HFFc6 (cell line): ENCODE data around the gene POLR2A. TPM values are rescaled to one million over a fixed set of nuclear protein-coding genes. Genes with fewer than 3 reads are reported as not detected.

ENCODE experiments used
- DNase-seq: peaks from one replicate; pipeline ENCODE4 v3.0.0-alpha.2; 2018
- H3K27ac Mint-ChIP-seq: 2 replicates; pipeline ENCODE4 v1.8.0; 2020; ENCODE audit warnings: mild to moderate bottlenecking, mixed read lengths
- H3K27me3 Mint-ChIP-seq: 2 replicates; pipeline ENCODE4 v1.8.0; 2021; ENCODE audit warnings: mild to moderate bottlenecking, moderate library complexity, mixed read lengths; ENCODE audit not compliant: insufficient read depth
- H3K36me3 Mint-ChIP-seq: 2 replicates; pipeline ENCODE4 v1.8.0; 2021; ENCODE audit warnings: low read depth, mixed read lengths
- H3K4me1 Mint-ChIP-seq: 2 replicates; pipeline ENCODE4 v1.8.0; 2020; ENCODE audit warnings: low read depth, mixed read lengths
- H3K4me3 Mint-ChIP-seq: 2 replicates; pipeline ENCODE4 v1.8.0; 2020; ENCODE audit warnings: mild to moderate bottlenecking, moderate library complexity, mixed read lengths
- H3K9me3 Mint-ChIP-seq: 2 replicates; pipeline ENCODE4 v1.8.0; 2020; ENCODE audit warnings: mild to moderate bottlenecking, mixed read lengths
- CTCF ChIP-seq: fragments of 200-600 bp; sonication (generic); IDR thresholded peaks from 2 replicates; pipeline ENCODE4 v1.5.0; 2021; ENCODE audit warnings: antibody characterized with exemption, mild to moderate bottlenecking
- total RNA-seq, 6 experiments: library from RNA; stranded (reverse); fragmentation: NEBNext Ultra II Directional; extraction: Animal tissue kit (Norgen Biotek cat#: 25700); gene quantifications; 2 replicates in 1 of 6; 3 replicates in 5 of 6; pipeline ENCODE4 v1.2.3, GENCODE V29; 2021

POLR2A gene
- total RNA-seq, 6 experiments from 2014 or later: 111 to 127 (median 118) TPM

DNA sequence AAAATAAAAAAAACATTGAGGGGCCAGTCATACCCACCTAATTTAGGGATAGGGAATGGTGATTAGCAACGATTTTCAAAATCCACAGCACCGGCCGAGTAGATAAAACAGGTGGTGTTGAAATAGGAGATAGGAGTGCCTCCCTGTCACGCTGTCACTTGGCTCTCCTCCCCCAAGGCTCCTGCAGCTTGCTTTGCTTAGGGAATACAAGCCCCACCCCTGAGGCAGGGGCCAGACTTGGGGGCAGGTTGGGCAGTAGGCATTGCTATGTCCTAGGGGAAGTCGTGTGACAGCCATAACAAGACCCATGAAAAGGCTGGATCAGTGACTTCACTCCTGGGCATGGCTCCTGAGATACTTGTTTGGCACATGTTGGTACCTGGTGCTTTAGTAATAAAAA, 25.8 kb downstream of the POLR2A start:
- no peaks in the 10 kb centered on the region for H3K9me3 Mint-ChIP-seq
- TF ChIP-seq CTCF: no peak
- H3K4me1 Mint-ChIP-seq: peaks cover 5% of the 10 kb centered on the region; the same call in 1 of the 2 replicates
- no peak overlapping the region for H3K4me3 Mint-ChIP-seq
- H3K36me3 Mint-ChIP-seq: peaks cover 32% of the 10 kb centered on the region
- H3K27me3 Mint-ChIP-seq: peaks cover 14% of the 10 kb centered on the region
- H3K27ac Mint-ChIP-seq: no peak overlapping the region
- no peak for DNase-seq

GRCh38 chr17:7511108-7511507, 26.9 kb downstream of the POLR2A start:
- Mint-ChIP-seq H3K4me3 (no peak overlapping the region), H3K27ac (no peak overlapping the region), H3K9me3 (no peaks in the 10 kb centered on the region), H3K27me3 (peaks cover 14% of the 10 kb centered on the region), H3K4me1 (peaks cover 5% of the 10 kb centered on the region; the same call in 1 of the 2 replicates), H3K36me3 (peaks cover 31% of the 10 kb centered on the region)
- no peak for DNase-seq
- no peak for TF ChIP-seq CTCF

GRCh38 chr17:7512105-7512504, 27.9 kb downstream of the POLR2A start:
- Mint-ChIP-seq H3K27ac (no peak overlapping the region), H3K4me1 (peaks cover 5% of the 10 kb centered on the region; the same call in 1 of the 2 replicates), H3K4me3 (no peak overlapping the region), H3K9me3 (no peaks in the 10 kb centered on the region), H3K27me3 (peaks cover 14% of the 10 kb centered on the region), H3K36me3 (peaks cover 27% of the 10 kb centered on the region)
- TF ChIP-seq CTCF: no peak
- DNase-seq: no peak

DNA sequence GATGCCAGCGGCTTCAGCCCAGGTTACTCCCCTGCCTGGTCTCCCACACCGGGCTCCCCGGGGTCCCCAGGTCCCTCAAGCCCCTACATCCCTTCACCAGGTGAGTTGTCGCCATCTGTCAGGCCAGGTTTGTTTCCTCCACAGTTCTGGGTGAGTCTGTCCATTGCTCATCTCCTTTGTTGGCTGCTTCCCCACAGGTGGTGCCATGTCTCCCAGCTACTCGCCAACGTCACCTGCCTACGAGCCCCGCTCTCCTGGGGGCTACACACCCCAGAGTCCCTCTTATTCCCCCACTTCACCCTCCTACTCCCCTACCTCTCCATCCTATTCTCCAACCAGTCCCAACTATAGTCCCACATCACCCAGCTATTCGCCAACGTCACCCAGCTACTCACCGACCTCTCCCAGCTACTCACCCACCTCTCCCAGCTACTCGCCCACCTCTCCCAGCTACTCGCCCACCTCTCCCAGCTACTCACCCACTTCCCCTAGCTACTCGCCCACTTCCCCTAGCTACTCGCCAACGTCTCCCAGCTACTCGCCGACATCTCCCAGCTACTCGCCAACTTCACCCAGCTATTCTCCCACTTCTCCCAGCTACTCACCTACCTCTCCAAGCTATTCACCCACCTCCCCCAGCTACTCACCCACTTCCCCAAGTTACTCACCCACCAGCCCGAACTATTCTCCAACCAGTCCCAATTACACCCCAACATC, 28.8 kb downstream of the POLR2A start:
- H3K27ac Mint-ChIP-seq: no peak overlapping the region
- no peak for TF ChIP-seq CTCF
- no peaks in the 10 kb centered on the region for H3K9me3 Mint-ChIP-seq
- H3K4me3 Mint-ChIP-seq: no peak overlapping the region
- peaks cover 5% of the 10 kb centered on the region; the same call in 1 of the 2 replicates for H3K4me1 Mint-ChIP-seq
- DNase-seq: no peak
- H3K36me3 Mint-ChIP-seq: peaks cover 27% of the 10 kb centered on the region
- peaks cover 14% of the 10 kb centered on the region for H3K27me3 Mint-ChIP-seq

DNA sequence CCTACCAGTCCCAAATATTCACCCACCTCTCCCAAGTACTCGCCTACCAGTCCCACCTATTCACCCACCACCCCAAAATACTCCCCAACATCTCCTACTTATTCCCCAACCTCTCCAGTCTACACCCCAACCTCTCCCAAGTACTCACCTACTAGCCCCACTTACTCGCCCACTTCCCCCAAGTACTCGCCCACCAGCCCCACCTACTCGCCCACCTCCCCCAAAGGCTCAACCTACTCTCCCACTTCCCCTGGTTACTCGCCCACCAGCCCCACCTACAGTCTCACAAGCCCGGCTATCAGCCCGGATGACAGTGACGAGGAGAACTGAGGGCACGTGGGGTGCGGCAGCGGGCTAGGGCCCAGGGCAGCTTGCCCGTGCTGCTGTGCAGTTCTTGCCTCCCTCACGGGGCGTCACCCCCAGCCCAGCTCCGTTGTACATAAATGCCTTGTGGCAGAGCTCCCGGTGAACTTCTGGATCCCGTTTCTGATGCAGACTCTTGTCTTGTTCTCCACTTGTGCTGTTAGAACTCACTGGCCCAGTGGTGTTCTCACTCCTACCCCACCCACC, 29.8 kb downstream of the POLR2A start:
- peaks cover 5% of the 10 kb centered on the region; the same call in 1 of the 2 replicates for H3K4me1 Mint-ChIP-seq
- H3K27ac Mint-ChIP-seq: peak overlapping the region; percentile 31; the same call in 1 of the 2 replicates
- H3K36me3 Mint-ChIP-seq: peaks cover 18% of the 10 kb centered on the region
- no peak for DNase-seq
- TF ChIP-seq CTCF: no peak
- H3K27me3 Mint-ChIP-seq: peaks cover 9% of the 10 kb centered on the region
- H3K9me3 Mint-ChIP-seq: no peaks in the 10 kb centered on the region
- H3K4me3 Mint-ChIP-seq: no peak overlapping the region
